Naive B cell (primary cell): ENCODE results near the gene SKAP2. TPM values are rescaled to one million over a fixed set of nuclear protein-coding genes. Genes with fewer than 3 reads are reported as not detected.

Experiments used
- ATAC-seq, 2 donors: fragments of 150-1000 bp; cut with Tn5 transposase; 2 replicates each; pipeline ENCODE4 v1.10.0; 2021; ENCODE audit warnings: low read depth in 2 of 2, mild to moderate bottlenecking in 2 of 2, moderate library complexity in 2 of 2
- DNase-seq: peaks from one replicate; pipeline ENCODE4 v3.0.0; 2022
- H3K27ac Mint-ChIP-seq, 6 donors: one replicate each; pipeline ENCODE4 v1.8.0; 2020 to 2022; ENCODE audit warnings: mild to moderate bottlenecking in 6 of 6, mixed read lengths in 6 of 6, moderate library complexity in 5 of 6, inconsistent platforms in 2 of 6
- H3K27me3 Mint-ChIP-seq, 3 donors: one replicate each; pipeline ENCODE4 v1.8.0; 2021 to 2022; ENCODE audit warnings: mixed read lengths in 3 of 3, mild to moderate bottlenecking in 1 of 3
- H3K36me3 Mint-ChIP-seq, 2 donors: one replicate each; pipeline ENCODE4 v1.8.0; 2020 to 2022; ENCODE audit warnings: mixed read lengths in 2 of 2, inconsistent platforms in 1 of 2, mild to moderate bottlenecking in 1 of 2
- H3K4me1 Mint-ChIP-seq, 3 donors: one replicate each; pipeline ENCODE4 v1.8.0; 2020 to 2022; ENCODE audit warnings: mixed read lengths in 3 of 3, inconsistent platforms in 1 of 3, mild to moderate bottlenecking in 1 of 3, moderate library complexity in 1 of 3
- H3K4me3 Mint-ChIP-seq, 8 donors: one replicate each; pipeline ENCODE4 v1.8.0; 2020 to 2022; ENCODE audit warnings: mild to moderate bottlenecking in 8 of 8, mixed read lengths in 8 of 8, moderate library complexity in 8 of 8, inconsistent platforms in 2 of 8
- H3K9me3 Mint-ChIP-seq, 7 donors: one replicate each; pipeline ENCODE4 v1.8.0; 2020 to 2022; ENCODE audit warnings: mixed read lengths in 7 of 7, mild to moderate bottlenecking in 5 of 7, inconsistent platforms in 2 of 7, moderate library complexity in 1 of 7
- polyA plus RNA-seq, 6 donors: library from polyadenylated mRNA; unstranded; fragments of 300-500 nt; fragmentation: Illumina TruSeq; gene quantifications; one replicate each; pipeline ENCODE4 v1.2.3, GENCODE V29; 2021; ENCODE audit warnings: low read depth in 6 of 6

SKAP2 gene
- polyA plus RNA-seq, 6 donors from 2014 or later = 122 to 192 (median 157) TPM

DNA sequence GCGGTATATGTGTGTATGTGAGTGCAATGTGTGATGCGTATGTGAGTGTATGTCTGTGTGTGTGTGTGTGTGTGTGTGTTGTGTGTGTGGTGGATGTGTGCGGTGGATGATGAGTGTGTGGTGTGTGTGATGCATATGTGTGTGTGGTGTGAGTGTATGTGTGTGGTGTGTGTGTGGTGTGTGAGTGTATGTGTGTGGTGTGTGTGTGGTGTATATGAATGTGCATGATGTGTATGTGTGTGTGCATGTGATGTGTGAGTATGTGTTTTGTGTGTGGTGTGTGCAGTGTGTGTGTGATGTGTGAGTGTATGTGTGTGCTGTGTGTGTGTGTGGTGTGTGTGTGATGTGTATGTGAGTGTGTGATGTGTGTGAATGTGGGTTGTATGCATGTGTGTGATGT, 222.0 kb downstream of the SKAP2 start:
- Mint-ChIP-seq H3K27ac (no peak overlapping the region), H3K4me3 (no peak overlapping the region)
- no peak for ATAC-seq

GRCh38 chr7:26639695-26640094, 224.7 kb downstream of the SKAP2 start:
- H3K4me1 Mint-ChIP-seq = no peaks in the 10 kb centered on the region
- no peak overlapping the region for H3K4me3 Mint-ChIP-seq
- ATAC-seq (no peak), DNase-seq (no peak)
- peaks cover 0 to 2% of the 10 kb centered on the region in 2 donors for H3K36me3 Mint-ChIP-seq
- H3K27me3 Mint-ChIP-seq = no peaks in the 10 kb centered on the region
- H3K27ac Mint-ChIP-seq = no peak overlapping the region
- no peaks in the 10 kb centered on the region for H3K9me3 Mint-ChIP-seq

More for the DNA sequence above, 222.0 kb downstream of the SKAP2 start:
- Mint-ChIP-seq H3K4me1 (no peaks in the 10 kb centered on the region), H3K27me3 (no peaks in the 10 kb centered on the region), H3K36me3 (no peaks in the 10 kb centered on the region), H3K9me3 (no peaks in the 10 kb centered on the region)
- DNase-seq = no peak

DNA sequence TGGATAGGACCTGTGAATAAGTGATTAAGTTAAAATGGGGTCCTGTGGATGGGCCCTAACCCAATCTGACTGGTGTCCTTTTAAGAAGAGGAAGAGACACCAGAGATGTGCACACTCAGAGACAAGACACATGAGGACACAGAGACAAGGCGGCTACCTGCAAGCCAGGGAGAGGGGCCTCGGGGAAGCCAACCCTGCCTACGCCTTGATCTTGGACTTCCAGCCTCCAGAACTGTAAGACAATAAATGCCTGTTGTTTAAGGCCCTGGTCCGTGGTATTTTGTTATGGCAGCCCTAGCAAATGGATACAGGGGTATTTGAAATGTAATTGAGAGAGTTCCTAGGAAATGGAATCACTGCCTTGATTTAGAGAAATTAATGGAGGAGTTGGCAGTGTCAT, 225.3 kb downstream of the SKAP2 start:
- no peak overlapping the region for H3K27ac Mint-ChIP-seq
- H3K9me3 Mint-ChIP-seq = no peaks in the 10 kb centered on the region
- no peak overlapping the region for H3K4me3 Mint-ChIP-seq
- H3K27me3 Mint-ChIP-seq = no peaks in the 10 kb centered on the region
- H3K4me1 Mint-ChIP-seq = no peaks in the 10 kb centered on the region
- ATAC-seq (no peak), DNase-seq (no peak)
- H3K36me3 Mint-ChIP-seq = peaks cover 0 to 7% of the 10 kb centered on the region in 2 donors

DNA sequence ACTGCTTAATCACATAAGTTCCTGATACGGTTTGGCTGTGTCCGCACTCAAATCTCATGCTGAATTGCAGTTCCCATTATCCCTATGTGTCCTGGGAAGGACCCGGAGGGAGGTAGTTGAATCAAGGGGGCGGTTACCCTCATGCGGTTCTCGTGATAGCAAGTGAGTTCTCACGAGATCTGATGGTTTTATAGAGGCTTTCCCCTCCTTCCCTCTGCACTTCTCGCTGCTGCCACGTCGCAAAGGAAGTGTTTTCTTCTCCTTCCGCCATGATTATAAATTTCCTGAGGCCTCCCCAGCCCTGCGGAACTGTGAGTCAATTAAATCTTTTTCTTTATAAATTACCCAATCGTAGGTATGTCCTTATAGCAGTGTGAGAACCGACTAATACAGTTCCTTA, 226.2 kb downstream of the SKAP2 start:
- ATAC-seq (no peak), DNase-seq (no peak)
- H3K4me1 Mint-ChIP-seq = no peaks in the 10 kb centered on the region
- no peaks in the 10 kb centered on the region for H3K27me3 Mint-ChIP-seq
- H3K4me3 Mint-ChIP-seq = no peak overlapping the region
- peaks cover 0 to 7% of the 10 kb centered on the region in 2 donors for H3K36me3 Mint-ChIP-seq
- no peaks in the 10 kb centered on the region for H3K9me3 Mint-ChIP-seq
- no peak overlapping the region for H3K27ac Mint-ChIP-seq

DNA sequence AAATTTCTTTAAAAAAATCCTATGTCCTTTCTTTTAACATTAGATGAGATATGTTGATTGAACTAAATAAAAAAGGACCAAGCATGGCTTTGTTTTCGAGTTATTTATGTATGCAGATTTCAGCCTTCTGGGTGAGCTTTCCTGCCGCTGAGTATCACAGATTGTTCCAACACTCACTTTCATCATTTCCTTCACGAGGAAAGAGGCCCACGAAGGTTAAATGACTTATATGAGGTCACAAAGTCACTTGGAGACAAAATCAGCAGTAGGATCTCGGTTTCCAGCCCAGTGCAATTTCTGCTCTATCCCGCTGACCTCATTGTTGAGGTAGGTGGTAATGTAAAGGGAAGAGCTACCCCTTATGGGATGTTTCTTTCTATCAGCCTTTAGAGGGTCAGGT, 226.8 kb downstream of the SKAP2 start:
- Mint-ChIP-seq H3K4me1 (no peaks in the 10 kb centered on the region), H3K27ac (no peak overlapping the region), H3K36me3 (peaks cover 0 to 7% of the 10 kb centered on the region in 2 donors), H3K4me3 (no peak overlapping the region), H3K9me3 (no peaks in the 10 kb centered on the region), H3K27me3 (no peaks in the 10 kb centered on the region)
- DNase-seq (no peak), ATAC-seq (no peak)

GRCh38 chr7:26636808-26637207, 227.6 kb downstream of the SKAP2 start:
- Mint-ChIP-seq H3K4me1 (no peaks in the 10 kb centered on the region), H3K27ac (no peak overlapping the region), H3K9me3 (no peaks in the 10 kb centered on the region), H3K36me3 (peaks cover 0 to 10% of the 10 kb centered on the region in 2 donors), H3K4me3 (no peak overlapping the region), H3K27me3 (no peaks in the 10 kb centered on the region)
- no peak for DNase-seq
- ATAC-seq = no peak

DNA sequence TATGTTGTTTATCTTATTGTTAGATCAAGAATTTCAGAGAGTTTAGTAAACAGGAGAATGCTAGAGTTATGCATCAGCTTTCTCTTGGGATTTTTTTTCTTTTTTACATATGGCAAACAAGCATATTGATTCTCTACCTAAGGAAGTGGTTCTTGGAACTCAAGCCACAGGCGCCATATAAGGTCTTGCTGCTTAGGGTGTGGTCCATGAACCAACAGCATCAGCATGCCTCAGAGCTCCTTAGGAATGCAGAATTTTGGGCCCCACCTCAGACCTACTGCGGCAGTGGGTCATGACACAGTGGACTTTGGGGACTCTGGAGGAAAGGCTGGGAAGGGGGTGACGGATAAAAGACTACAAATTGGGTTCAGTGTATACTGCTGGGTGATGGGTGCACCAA, 230.8 kb downstream of the SKAP2 start:
- Mint-ChIP-seq H3K36me3 (peaks cover 0 to 10% of the 10 kb centered on the region in 2 donors), H3K9me3 (peaks cover 0 to 4% (median 0%) of the 10 kb centered on the region in 7 donors), H3K27ac (no peak overlapping the region), H3K4me3 (no peak overlapping the region), H3K27me3 (no peaks in the 10 kb centered on the region), H3K4me1 (no peaks in the 10 kb centered on the region)
- no peak for DNase-seq
- ATAC-seq = no peak

DNA sequence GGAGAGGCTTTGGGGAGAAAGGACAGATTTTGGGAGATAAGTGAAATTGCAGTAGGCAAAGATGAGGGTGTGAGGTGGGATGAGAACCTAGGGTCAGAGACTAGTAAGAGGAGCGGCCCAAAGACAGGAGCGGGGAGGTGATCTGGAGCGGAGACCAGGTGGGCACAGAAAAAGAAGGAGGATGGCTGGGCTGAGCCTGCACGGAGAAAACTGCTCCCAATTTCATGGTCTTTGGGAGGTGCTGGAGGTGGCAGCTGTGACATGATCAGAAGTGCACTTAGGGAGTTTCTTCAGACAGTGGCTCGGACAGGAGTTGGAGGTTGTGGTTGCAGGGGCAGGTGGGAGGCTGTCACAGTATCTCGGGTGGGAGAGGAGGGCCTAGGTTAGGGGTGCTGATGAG, 232.8 kb downstream of the SKAP2 start:
- H3K4me3 Mint-ChIP-seq = peak overlapping the region in 1 of 8 donors; percentile 13
- peaks cover 0 to 4% (median 0%) of the 10 kb centered on the region in 7 donors for H3K9me3 Mint-ChIP-seq
- ATAC-seq (no peak), DNase-seq (no peak)
- no peaks in the 10 kb centered on the region for H3K4me1 Mint-ChIP-seq
- H3K27ac Mint-ChIP-seq = peak overlapping the region in 1 of 6 donors; percentile 58
- H3K27me3 Mint-ChIP-seq = no peaks in the 10 kb centered on the region
- peaks cover 0 to 10% of the 10 kb centered on the region in 2 donors for H3K36me3 Mint-ChIP-seq

DNA sequence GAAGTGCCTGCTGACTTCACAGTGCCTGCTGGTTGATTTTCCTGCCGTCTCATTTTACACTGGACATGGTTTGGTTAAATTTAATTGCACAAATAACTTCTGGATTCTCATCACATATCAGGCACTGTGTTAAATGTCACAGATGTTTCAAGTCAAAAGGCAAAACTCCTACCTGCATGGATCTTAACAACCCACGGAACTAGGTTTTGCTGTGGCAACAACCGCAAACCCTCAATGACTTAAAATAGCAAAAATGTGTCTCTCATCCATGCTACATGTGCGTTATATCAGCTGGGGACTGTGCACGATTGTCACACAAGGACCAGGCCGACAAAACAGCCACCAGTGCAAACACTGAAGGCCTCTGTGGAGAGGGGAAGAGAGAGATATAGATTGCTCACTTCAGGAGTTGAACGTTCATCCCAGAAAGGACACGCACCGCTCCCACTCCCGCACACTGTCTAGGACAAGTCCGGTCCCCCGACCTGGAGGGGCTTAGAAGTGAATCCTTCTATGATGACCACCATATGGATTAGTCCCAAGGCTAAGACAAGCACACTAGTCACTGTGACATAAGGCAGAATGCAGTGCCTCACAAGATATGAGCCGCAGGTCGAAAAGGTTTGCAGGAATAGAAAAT, 233.3 kb downstream of the SKAP2 start:
- Mint-ChIP-seq H3K4me3 (peak overlapping the region in 1 of 8 donors; percentile 13), H3K9me3 (peaks cover 0 to 4% (median 0%) of the 10 kb centered on the region in 7 donors), H3K27ac (no peak overlapping the region), H3K27me3 (no peaks in the 10 kb centered on the region), H3K4me1 (no peaks in the 10 kb centered on the region), H3K36me3 (peaks cover 0 to 10% of the 10 kb centered on the region in 2 donors)
- no peak for ATAC-seq
- no peak for DNase-seq

- peak overlapping the region in 1 of 6 donors; percentile 55 for H3K27ac Mint-ChIP-seq
- H3K36me3 Mint-ChIP-seq = peaks cover 0 to 10% of the 10 kb centered on the region in 2 donors
- ATAC-seq (no peak), DNase-seq (no peak)
- peaks cover 0 to 4% (median 0%) of the 10 kb centered on the region in 7 donors for H3K9me3 Mint-ChIP-seq
- no peaks in the 10 kb centered on the region for H3K27me3 Mint-ChIP-seq
- no peaks in the 10 kb centered on the region for H3K4me1 Mint-ChIP-seq
- no peak overlapping the region for H3K4me3 Mint-ChIP-seq
Observed at GRCh38 chr7:26630361-26630760, 234.0 kb downstream of the SKAP2 start.

DNA sequence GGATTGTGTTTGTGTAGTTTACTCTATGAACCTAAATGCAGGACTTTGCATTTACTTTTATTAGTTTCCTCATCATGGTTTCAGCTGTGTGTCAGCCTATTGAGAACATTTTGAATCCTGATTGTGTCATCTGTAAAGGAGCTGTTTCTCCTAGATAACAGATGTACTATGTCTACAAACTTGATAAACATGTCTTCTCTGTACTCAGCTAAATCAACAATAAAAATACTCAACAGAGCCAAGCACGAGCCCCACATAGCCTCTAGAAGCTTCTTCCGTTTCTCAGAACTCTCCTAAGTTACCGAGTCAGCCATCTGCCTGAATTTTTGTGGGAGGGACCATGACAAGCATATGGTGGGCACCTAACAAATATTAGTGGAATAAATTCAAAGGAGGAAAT, 234.7 kb downstream of the SKAP2 start:
- Mint-ChIP-seq H3K36me3 (peaks cover 0 to 8% of the 10 kb centered on the region in 2 donors), H3K27me3 (no peaks in the 10 kb centered on the region), H3K4me3 (no peak overlapping the region), H3K27ac (no peak overlapping the region), H3K4me1 (no peaks in the 10 kb centered on the region), H3K9me3 (peaks cover 0 to 4% (median 0%) of the 10 kb centered on the region in 7 donors)
- ATAC-seq (no peak), DNase-seq (no peak)

GRCh38 chr7:26627891-26628341, 236.5 kb downstream of the SKAP2 start:
- ATAC-seq = no peak
- peaks cover 0 to 4% of the 10 kb centered on the region in 2 donors for H3K36me3 Mint-ChIP-seq
- no peak overlapping the region for H3K4me3 Mint-ChIP-seq
- H3K27me3 Mint-ChIP-seq = no peaks in the 10 kb centered on the region
- no peaks in the 10 kb centered on the region for H3K4me1 Mint-ChIP-seq
- DNase-seq = no peak
- H3K9me3 Mint-ChIP-seq = peaks cover 0 to 4% (median 0%) of the 10 kb centered on the region in 7 donors
- peak overlapping the region in 1 of 6 donors; percentile 22 for H3K27ac Mint-ChIP-seq

DNA sequence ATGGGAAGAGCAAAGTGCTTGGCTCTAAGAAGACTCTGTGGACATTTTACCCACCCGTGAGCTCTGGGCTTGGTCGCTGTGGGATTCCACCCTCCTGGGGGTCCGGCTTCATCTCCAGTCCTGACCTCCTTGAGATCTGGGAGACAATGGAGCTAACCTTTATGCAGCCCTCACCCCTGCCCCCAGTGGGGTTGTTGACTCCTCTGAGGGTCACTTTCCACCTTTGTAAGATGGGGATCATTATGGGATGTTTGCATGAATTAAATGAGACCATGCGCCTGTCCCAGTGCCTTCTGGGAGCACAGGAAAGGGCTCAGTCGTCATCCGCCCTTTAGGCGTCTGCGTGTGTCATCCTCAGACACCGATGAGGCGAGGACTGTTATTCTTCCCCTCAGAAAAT, 237.2 kb downstream of the SKAP2 start:
- H3K36me3 Mint-ChIP-seq = no peaks in the 10 kb centered on the region
- no peak overlapping the region for H3K4me3 Mint-ChIP-seq
- ATAC-seq (no peak), DNase-seq (no peak)
- no peaks in the 10 kb centered on the region for H3K4me1 Mint-ChIP-seq
- H3K9me3 Mint-ChIP-seq = peaks cover 0 to 4% (median 0%) of the 10 kb centered on the region in 7 donors
- H3K27me3 Mint-ChIP-seq = no peaks in the 10 kb centered on the region
- peak overlapping the region in 1 of 6 donors; percentile 10 for H3K27ac Mint-ChIP-seq

GRCh38 chr7:26626687-26627086, 237.7 kb downstream of the SKAP2 start:
- Mint-ChIP-seq H3K9me3 (peaks cover 0 to 4% (median 0%) of the 10 kb centered on the region in 7 donors), H3K27me3 (no peaks in the 10 kb centered on the region), H3K4me1 (no peaks in the 10 kb centered on the region), H3K27ac (no peak overlapping the region), H3K4me3 (no peak overlapping the region), H3K36me3 (no peaks in the 10 kb centered on the region)
- DNase-seq (no peak), ATAC-seq (no peak)
